COLO668 (cell line): Measurements from ENCODE around the gene C1QBP.
A peak's percentile ranks its signal among the peaks of the same experiment; 100 is the strongest.
"Not testable (repeated sequence)": the region's sequence is repeated elsewhere in the genome, so short reads cannot be mapped to it uniquely, and the experiment has no call there.

ENCODE experiments used
- DNase-seq: peaks from one replicate; lab custom pipeline; 2025; ENCODE audit not compliant: unreplicated experiment; lab: John Stamatoyannopoulos, UW

C1QBP gene

GRCh38 chr17:5438716-5439445 is at the start of gene C1QBP:
Gene C1QBP (minus strand): TSS chr17:5439155. CDS start chr17:5439073, 82 bp downstream.
- DNase-seq: peak; percentile 89

GRCh38 chr17:5488752-5489151 is 49.8 kb upstream of the C1QBP start:
- DNase-seq: no peak

- DNase-seq: peak; percentile 92
These were observed 47.5 kb upstream of the C1QBP start, which contains the start of gene MIS12 for GRCh38 chr17:5486206-5487124. Gene MIS12 (plus strand): TSS chr17:5486566. CDS start chr17:5488863, 2,297 bp downstream.

- no peak for DNase-seq
These were observed 46.6 kb upstream of the C1QBP start, which contains the start of gene DERL2 for GRCh38 chr17:5485270-5486205. Gene DERL2 (minus strand): TSS chr17:5486178. CDS start chr17:5486161, 17 bp downstream.

- no peak for DNase-seq
These were observed 42.5 kb upstream of the C1QBP start for GRCh38 chr17:5481451-5481850.

GRCh38 chr17:5480962-5481361 is 42.0 kb upstream of the C1QBP start:
- no peak for DNase-seq

- DNase-seq: no peak
These were observed 40.0 kb upstream of the C1QBP start for GRCh38 chr17:5478992-5479391.

GRCh38 chr17:5473906-5474305 is 35.0 kb upstream of the C1QBP start:
- no peak for DNase-seq

- no peak for DNase-seq
These were observed 33.6 kb upstream of the C1QBP start for GRCh38 chr17:5472511-5472910.

- DNase-seq: no peak
These were observed 29.1 kb upstream of the C1QBP start for GRCh38 chr17:5468075-5468473.

- no peak for DNase-seq
These were observed 28.5 kb upstream of the C1QBP start for GRCh38 chr17:5467416-5467815.

- no peak for DNase-seq
These were observed 27.3 kb upstream of the C1QBP start for GRCh38 chr17:5466295-5466694.

GRCh38 chr17:5464717-5465507 is 26.0 kb upstream of the C1QBP start:
- no peak for DNase-seq

GRCh38 chr17:5446786-5447185 is 7.8 kb upstream of the C1QBP start:
- no peak for DNase-seq

GRCh38 chr17:5444209-5444608 is 5.3 kb upstream of the C1QBP start:
- no peak for DNase-seq

GRCh38 chr17:5443728-5444127 is 4.8 kb upstream of the C1QBP start:
- no peak for DNase-seq

- no peak for DNase-seq
These were observed 450 bp upstream of the C1QBP start for GRCh38 chr17:5439446-5439764.

- DNase-seq: no peak
These were observed 1.1 kb downstream of the C1QBP start for GRCh38 chr17:5437721-5438317.

GRCh38 chr17:5435781-5436315 is 3.1 kb downstream of the C1QBP start:
- DNase-seq: not testable (repeated sequence)
